HEK293 (cell line): ENCODE measurements around the gene RPUSD1.
A peak's percentile ranks its signal among the peaks of the same experiment; 100 is the strongest.

Source experiments
- IKZF3 ChIP-seq: fragments of 450-650 bp; IDR thresholded peaks from 2 replicates; pipeline ENCODE4 v1.5.0; 2018; ENCODE audit warnings: missing biosample characterization, mild to moderate bottlenecking, missing genetic modification characterization, moderate library complexity
- INSM2 ChIP-seq: fragments of 450-650 bp; formaldehyde crosslinking; IDR thresholded peaks from 2 replicates; pipeline ENCODE4 v1.5.1; 2016; ENCODE audit warnings: missing biosample characterization, missing genetic modification characterization
- PRDM2 ChIP-seq: fragments of 450-650 bp; formaldehyde crosslinking; IDR thresholded peaks from 2 replicates; pipeline ENCODE4 v1.5.1; 2016; ENCODE audit warnings: missing biosample characterization, missing genetic modification characterization, borderline replicate concordance
- SP7 ChIP-seq: fragments of 450-650 bp; formaldehyde crosslinking; IDR thresholded peaks from 2 replicates; pipeline ENCODE4 v1.5.1; 2016; ENCODE audit warnings: missing biosample characterization, missing genetic modification characterization
- TRIM28 ChIP-seq: IDR thresholded peaks from 2 replicates; pipeline ENCODE4 v1.6.1; 2011; ENCODE audit warnings: low read length, control low read depth, borderline replicate concordance
- ZBTB1 ChIP-seq: fragments of 450-650 bp; formaldehyde crosslinking; IDR thresholded peaks from 2 replicates; pipeline ENCODE4 v1.5.1; 2016; ENCODE audit warnings: missing biosample characterization, missing genetic modification characterization
- ZFP41 ChIP-seq: fragments of 450-650 bp; formaldehyde crosslinking; IDR thresholded peaks from 2 replicates; pipeline ENCODE4 v1.5.1; 2016; ENCODE audit warnings: missing biosample characterization, missing genetic modification characterization, borderline replicate concordance
- ZNF155 ChIP-seq: fragments of 450-650 bp; formaldehyde crosslinking; IDR thresholded peaks from 2 replicates; pipeline ENCODE4 v1.5.1; 2016; ENCODE audit warnings: missing biosample characterization, missing genetic modification characterization
- ZNF169 ChIP-seq: fragments of 450-650 bp; formaldehyde crosslinking; IDR thresholded peaks from 2 replicates; pipeline ENCODE4 v1.5.1; 2016; ENCODE audit warnings: missing biosample characterization, missing genetic modification characterization
- ZNF214 ChIP-seq: fragments of 450-650 bp; formaldehyde crosslinking; IDR thresholded peaks from 2 replicates; pipeline ENCODE4 v1.5.1; 2017; ENCODE audit warnings: missing biosample characterization, mild to moderate bottlenecking, missing genetic modification characterization, borderline replicate concordance
- ZNF221 ChIP-seq: fragments of 450-650 bp; formaldehyde crosslinking; IDR thresholded peaks from 2 replicates; pipeline ENCODE4 v1.5.1; 2017; ENCODE audit warnings: missing biosample characterization, missing genetic modification characterization, borderline replicate concordance
- ZNF239 ChIP-seq: fragments of 450-650 bp; formaldehyde crosslinking; IDR thresholded peaks from 2 replicates; pipeline ENCODE4 v1.5.1; 2016; ENCODE audit warnings: missing biosample characterization, missing genetic modification characterization
- ZNF280C ChIP-seq: fragments of 450-650 bp; formaldehyde crosslinking; IDR thresholded peaks from 2 replicates; pipeline ENCODE4 v1.5.1; 2016; ENCODE audit warnings: missing biosample characterization, missing genetic modification characterization
- ZNF302 ChIP-seq: fragments of 450-650 bp; formaldehyde crosslinking; IDR thresholded peaks from 2 replicates; pipeline ENCODE4 v1.5.1; 2016; ENCODE audit warnings: missing biosample characterization, missing genetic modification characterization, low read depth
- ZNF362 ChIP-seq: fragments of 450-650 bp; formaldehyde crosslinking; IDR thresholded peaks from 2 replicates; pipeline ENCODE4 v1.5.1; 2016; ENCODE audit warnings: missing biosample characterization, missing genetic modification characterization
- ZNF391 ChIP-seq: fragments of 450-650 bp; formaldehyde crosslinking; IDR thresholded peaks from 2 replicates; pipeline ENCODE4 v1.5.1; 2016; ENCODE audit warnings: low read depth, missing biosample characterization, missing genetic modification characterization, borderline replicate concordance
- ZNF510 ChIP-seq: fragments of 450-650 bp; formaldehyde crosslinking; IDR thresholded peaks from 2 replicates; pipeline ENCODE4 v1.5.1; 2018; ENCODE audit warnings: mild to moderate bottlenecking, missing genetic modification characterization, missing biosample characterization; ENCODE audit not compliant: insufficient replicate concordance
- ZNF521 ChIP-seq: fragments of 450-650 bp; formaldehyde crosslinking; IDR thresholded peaks from 2 replicates; pipeline ENCODE4 v1.5.1; 2017; ENCODE audit warnings: missing biosample characterization, mild to moderate bottlenecking, missing genetic modification characterization
- ZNF530 ChIP-seq: fragments of 450-650 bp; formaldehyde crosslinking; IDR thresholded peaks from 2 replicates; pipeline ENCODE4 v1.5.1; 2016; ENCODE audit warnings: low read depth, missing biosample characterization, missing genetic modification characterization
- ZNF549 ChIP-seq: fragments of 450-650 bp; IDR thresholded peaks from 2 replicates; pipeline ENCODE4 v1.5.1; 2018; ENCODE audit warnings: missing biosample characterization, missing genetic modification characterization, mild to moderate bottlenecking, inconsistent platforms, moderate library complexity
- ZNF596 ChIP-seq: fragments of 450-650 bp; IDR thresholded peaks from 2 replicates; pipeline ENCODE4 v1.5.0; 2018; ENCODE audit warnings: missing biosample characterization, mild to moderate bottlenecking, missing genetic modification characterization, moderate library complexity
- ZNF600 ChIP-seq: fragments of 450-650 bp; formaldehyde crosslinking; IDR thresholded peaks from 2 replicates; pipeline ENCODE4 v1.5.1; 2016; ENCODE audit warnings: missing biosample characterization, missing genetic modification characterization
- ZNF658 ChIP-seq: fragments of 450-650 bp; formaldehyde crosslinking; IDR thresholded peaks from 2 replicates; pipeline ENCODE4; 2016; ENCODE audit warnings: missing biosample characterization, missing genetic modification characterization
- ZNF660 ChIP-seq: fragments of 450-650 bp; IDR thresholded peaks from 2 replicates; pipeline ENCODE4 v1.5.1; 2018; ENCODE audit warnings: missing biosample characterization, mild to moderate bottlenecking, missing genetic modification characterization
- ZNF747 ChIP-seq: fragments of 450-650 bp; formaldehyde crosslinking; IDR thresholded peaks from 2 replicates; pipeline ENCODE4 v1.5.1; 2016; ENCODE audit warnings: missing biosample characterization, missing genetic modification characterization
- ZNF785 ChIP-seq: fragments of 450-650 bp; formaldehyde crosslinking; IDR thresholded peaks from 2 replicates; pipeline ENCODE4 v1.5.1; 2016; ENCODE audit warnings: missing biosample characterization, missing genetic modification characterization
- ZNF792 ChIP-seq: fragments of 450-650 bp; formaldehyde crosslinking; IDR thresholded peaks from 2 replicates; pipeline ENCODE4 v1.5.1; 2016; ENCODE audit warnings: missing biosample characterization, missing genetic modification characterization
- ZSCAN4 ChIP-seq: fragments of 450-650 bp; formaldehyde crosslinking; IDR thresholded peaks from 2 replicates; pipeline ENCODE4 v1.5.1; 2017; ENCODE audit warnings: missing biosample characterization, missing genetic modification characterization

The RPUSD1 gene

GRCh38 chr16:788399-789126 is 382 bp upstream of the RPUSD1 start, which contains the start of gene CHTF18 (continued):
- TF ChIP-seq ZNF362 (tag by site-specific recombination) (no peak), ZNF660 (peak; percentile 28; the same call in 1 of the 2 replicates), ZNF155 (tag by site-specific recombination) (no peak), ZNF302 (no peak), ZNF391 (tag by site-specific recombination) (peak; percentile 64; the same call in 1 of the 2 replicates), TRIM28 (no peak), ZNF785 (tag by site-specific recombination) (no peak; the same call in 1 of the 2 replicates), ZNF221 (no peak), ZSCAN4 (no peak), ZNF280C (tag by site-specific recombination) (no peak), ZNF747 (tag by site-specific recombination) (no peak), PRDM2 (tag by site-specific recombination) (no peak), ZNF792 (no peak), ZNF510 (tag by site-specific recombination) (no peak), IKZF3 (no peak), ZBTB1 (tag by site-specific recombination) (0 out of 2 replicates have a peak, but pooled peaks have one; percentile 9), ZNF600 (tag by site-specific recombination) (peak; percentile 72; the same call in 1 of the 2 replicates), ZFP41 (no peak), ZNF549 (tag by site-specific recombination) (no peak), ZNF596 (peak; percentile 59), ZNF239 (0 out of 2 replicates have a peak, but pooled peaks have one; percentile 20), SP7 (peak; percentile 78), ZNF530 (no peak), ZNF521 (tag by site-specific recombination) (no peak), ZNF658 (tag by site-specific recombination) (no peak), ZNF214 (tag by site-specific recombination) (no peak), ZNF169 (tag by site-specific recombination) (no peak), INSM2 (tag by site-specific recombination) (0 out of 2 replicates have a peak, but pooled peaks have one; percentile 30)
